WTC11 (cell line): ENCODE measurements around the gene FDPS.

ENCODE experiments used
- CREB1 ChIP-seq: sonication (generic); formaldehyde crosslinking; IDR thresholded peaks from 2 replicates; pipeline ENCODE4 v1.8.0; 2023; ENCODE audit warnings: mild to moderate bottlenecking, missing genetic modification reagents
- JUN ChIP-seq: sonication (generic); formaldehyde crosslinking; IDR thresholded peaks from 2 replicates; pipeline ENCODE4 v1.8.0; 2023; ENCODE audit warnings: mild to moderate bottlenecking, missing genetic modification reagents
- NFYB ChIP-seq: sonication (generic); formaldehyde crosslinking; conservative IDR thresholded peaks from 2 replicates; pipeline ENCODE4 v1.8.0; 2022; ENCODE audit warnings: low read depth, missing genetic modification reagents
- NR3C1 ChIP-seq: sonication (generic); formaldehyde crosslinking; conservative IDR thresholded peaks from 2 replicates; pipeline ENCODE4 v1.8.1; 2023; ENCODE audit warnings: low read depth, mild to moderate bottlenecking, missing genetic modification reagents
- ZNF263 ChIP-seq: sonication (generic); formaldehyde crosslinking; IDR thresholded peaks from 2 replicates; pipeline ENCODE4 v1.8.1; 2022; ENCODE audit warnings: low read depth, mild to moderate bottlenecking, moderate library complexity, missing genetic modification reagents
- TF ChIP-seq, protein P1 (sequence below): sonication (generic); formaldehyde crosslinking; IDR thresholded peaks from 2 replicates; pipeline ENCODE4 v1.8.1; 2022; ENCODE audit warnings: low read depth, missing genetic modification reagents, borderline replicate concordance
- TF ChIP-seq, protein P2 (sequence below): sonication (generic); formaldehyde crosslinking; IDR thresholded peaks from 2 replicates; pipeline ENCODE4 v1.8.1; 2023; ENCODE audit warnings: mild to moderate bottlenecking, missing genetic modification reagents
- TF ChIP-seq, protein P3 (sequence below): fragments of 200-600 bp; IDR thresholded peaks from 2 replicates; pipeline ENCODE4 v1.8.0; 2022; ENCODE audit warnings: antibody characterized with exemption

DNA sequence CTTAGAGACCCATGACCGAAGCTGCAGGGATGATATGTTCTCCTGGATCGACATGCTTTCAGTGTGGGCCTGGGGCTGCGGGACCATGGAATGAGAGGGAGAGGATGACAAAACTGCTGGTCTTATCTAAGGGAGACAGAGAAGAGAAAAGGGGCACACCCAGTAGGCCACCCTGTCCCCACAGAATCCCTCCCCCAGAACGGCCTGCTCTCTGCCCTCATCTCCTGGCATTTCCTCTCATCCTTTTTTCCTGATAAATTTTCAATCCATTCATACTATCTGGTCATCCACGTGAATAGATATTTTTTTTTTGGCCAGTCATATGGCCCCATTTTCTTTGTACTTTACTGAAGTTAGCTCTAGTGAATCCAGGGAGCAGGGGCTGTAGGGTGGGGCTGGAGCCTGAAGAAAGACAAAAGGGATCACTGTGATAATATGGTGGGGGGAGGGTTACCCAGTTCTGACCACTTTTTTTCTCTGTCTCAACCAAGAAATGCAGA, 7.3 kb upstream of the FDPS start, which contains the start of gene PKLR:
- TF ChIP-seq NR3C1 (CRISPR knock-in tag) (no peak), CREB1 (no peak), JUN (no peak), ZNF263 (CRISPR knock-in tag) (no peak), NFYB (CRISPR knock-in tag) (no peak)
- TF ChIP-seq, protein P1, sequence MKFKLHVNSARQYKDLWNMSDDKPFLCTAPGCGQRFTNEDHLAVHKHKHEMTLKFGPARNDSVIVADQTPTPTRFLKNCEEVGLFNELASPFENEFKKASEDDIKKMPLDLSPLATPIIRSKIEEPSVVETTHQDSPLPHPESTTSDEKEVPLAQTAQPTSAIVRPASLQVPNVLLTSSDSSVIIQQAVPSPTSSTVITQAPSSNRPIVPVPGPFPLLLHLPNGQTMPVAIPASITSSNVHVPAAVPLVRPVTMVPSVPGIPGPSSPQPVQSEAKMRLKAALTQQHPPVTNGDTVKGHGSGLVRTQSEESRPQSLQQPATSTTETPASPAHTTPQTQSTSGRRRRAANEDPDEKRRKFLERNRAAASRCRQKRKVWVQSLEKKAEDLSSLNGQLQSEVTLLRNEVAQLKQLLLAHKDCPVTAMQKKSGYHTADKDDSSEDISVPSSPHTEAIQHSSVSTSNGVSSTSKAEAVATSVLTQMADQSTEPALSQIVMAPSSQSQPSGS (CRISPR knock-in tag), result no peak
- TF ChIP-seq, protein P2, sequence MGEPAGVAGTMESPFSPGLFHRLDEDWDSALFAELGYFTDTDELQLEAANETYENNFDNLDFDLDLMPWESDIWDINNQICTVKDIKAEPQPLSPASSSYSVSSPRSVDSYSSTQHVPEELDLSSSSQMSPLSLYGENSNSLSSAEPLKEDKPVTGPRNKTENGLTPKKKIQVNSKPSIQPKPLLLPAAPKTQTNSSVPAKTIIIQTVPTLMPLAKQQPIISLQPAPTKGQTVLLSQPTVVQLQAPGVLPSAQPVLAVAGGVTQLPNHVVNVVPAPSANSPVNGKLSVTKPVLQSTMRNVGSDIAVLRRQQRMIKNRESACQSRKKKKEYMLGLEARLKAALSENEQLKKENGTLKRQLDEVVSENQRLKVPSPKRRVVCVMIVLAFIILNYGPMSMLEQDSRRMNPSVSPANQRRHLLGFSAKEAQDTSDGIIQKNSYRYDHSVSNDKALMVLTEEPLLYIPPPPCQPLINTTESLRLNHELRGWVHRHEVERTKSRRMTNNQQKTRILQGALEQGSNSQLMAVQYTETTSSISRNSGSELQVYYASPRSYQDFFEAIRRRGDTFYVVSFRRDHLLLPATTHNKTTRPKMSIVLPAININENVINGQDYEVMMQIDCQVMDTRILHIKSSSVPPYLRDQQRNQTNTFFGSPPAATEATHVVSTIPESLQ (CRISPR knock-in tag), result no peak
- TF ChIP-seq, protein P3, sequence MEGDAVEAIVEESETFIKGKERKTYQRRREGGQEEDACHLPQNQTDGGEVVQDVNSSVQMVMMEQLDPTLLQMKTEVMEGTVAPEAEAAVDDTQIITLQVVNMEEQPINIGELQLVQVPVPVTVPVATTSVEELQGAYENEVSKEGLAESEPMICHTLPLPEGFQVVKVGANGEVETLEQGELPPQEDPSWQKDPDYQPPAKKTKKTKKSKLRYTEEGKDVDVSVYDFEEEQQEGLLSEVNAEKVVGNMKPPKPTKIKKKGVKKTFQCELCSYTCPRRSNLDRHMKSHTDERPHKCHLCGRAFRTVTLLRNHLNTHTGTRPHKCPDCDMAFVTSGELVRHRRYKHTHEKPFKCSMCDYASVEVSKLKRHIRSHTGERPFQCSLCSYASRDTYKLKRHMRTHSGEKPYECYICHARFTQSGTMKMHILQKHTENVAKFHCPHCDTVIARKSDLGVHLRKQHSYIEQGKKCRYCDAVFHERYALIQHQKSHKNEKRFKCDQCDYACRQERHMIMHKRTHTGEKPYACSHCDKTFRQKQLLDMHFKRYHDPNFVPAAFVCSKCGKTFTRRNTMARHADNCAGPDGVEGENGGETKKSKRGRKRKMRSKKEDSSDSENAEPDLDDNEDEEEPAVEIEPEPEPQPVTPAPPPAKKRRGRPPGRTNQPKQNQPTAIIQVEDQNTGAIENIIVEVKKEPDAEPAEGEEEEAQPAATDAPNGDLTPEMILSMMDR, result no peak
